Dedifferentiated amniotic fluid mesenchymal stem cell (primary cell): ENCODE data around the gene PTN.
"Not testable (repeated sequence)": the region's sequence is repeated elsewhere in the genome, so short reads cannot be mapped to it uniquely, and the experiment has no call there.

Experiments used
- DNase-seq: peaks from one replicate; pipeline ENCODE4 v3.0.0-alpha.2; 2016; ENCODE audit errors: extremely low spot score

PTN gene

DNA sequence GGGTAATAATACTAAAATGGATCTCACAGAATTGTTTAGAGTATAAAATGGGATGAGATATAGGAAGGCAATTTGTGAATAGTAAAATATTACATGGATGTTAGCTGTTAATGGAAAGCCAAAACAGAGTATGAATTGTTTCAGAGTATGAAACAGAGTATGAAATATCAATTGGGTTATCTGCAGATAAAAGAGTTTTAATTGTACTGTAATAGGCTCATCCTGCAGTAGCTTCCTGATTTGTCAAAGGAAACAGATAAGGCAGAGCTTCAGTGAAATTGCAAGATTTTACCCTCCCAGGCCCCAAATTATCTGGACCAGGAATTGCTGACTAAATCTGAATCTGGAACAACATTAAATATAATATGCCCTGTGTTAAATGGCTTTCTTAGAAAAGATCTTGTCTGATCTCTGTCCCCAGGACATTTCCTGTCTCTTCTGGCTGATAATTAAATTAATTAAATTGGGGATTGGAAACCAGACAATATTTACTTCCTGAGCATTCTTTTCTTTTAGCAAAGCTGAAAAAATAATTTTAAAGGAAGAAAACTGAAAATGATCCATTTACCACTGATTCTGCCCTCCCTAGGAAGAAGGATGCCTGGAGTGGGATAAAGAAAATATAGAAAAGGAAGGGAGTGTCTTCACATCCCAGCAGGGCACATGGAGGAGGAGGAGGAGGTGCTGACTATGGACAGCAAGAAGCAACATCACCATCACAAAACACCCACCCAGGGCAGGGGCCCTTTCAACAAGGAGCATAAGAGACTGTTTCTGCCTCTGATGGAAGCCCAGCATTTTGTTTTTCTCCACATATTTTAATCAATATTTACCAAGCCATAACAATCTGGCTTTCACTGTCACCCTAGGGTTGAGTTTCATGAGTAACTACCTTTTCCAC lies 18.5 kb downstream of the PTN start:
- DNase-seq: no peak

DNA sequence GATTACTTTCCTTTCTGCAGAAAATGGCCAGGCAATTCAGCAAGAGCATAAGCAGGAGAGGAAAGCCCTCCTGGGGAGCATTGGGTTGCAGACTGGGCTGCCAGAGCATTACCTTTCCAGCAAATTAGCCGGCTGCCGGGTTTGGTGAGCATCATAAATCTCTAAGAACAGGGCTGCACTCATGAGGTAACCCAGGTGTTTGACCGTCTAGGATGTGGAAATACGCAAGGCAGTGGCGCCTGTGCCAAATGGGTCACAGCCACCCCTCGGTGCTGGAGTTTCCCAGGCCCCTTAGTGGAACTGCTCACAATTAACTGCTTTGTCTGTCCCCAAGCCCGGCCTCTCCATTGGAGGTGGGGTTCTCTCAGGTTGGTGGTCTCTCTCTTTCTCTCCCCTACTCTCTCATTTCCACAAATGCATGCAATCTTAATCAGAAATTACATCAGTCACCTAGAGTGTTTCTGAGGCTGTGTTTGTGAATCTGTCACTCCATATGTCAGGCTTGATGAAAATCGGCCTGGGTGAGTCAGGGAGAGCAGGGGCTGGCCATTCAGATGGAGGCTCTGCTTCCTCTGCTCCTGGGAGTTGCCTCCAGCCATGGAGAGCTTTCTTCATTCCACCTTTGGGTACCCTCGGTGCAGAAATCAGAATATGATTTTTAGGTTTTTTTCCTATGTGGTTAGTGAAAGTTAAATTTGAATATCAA lies 26.7 kb downstream of the PTN start:
- DNase-seq: no peak

DNA sequence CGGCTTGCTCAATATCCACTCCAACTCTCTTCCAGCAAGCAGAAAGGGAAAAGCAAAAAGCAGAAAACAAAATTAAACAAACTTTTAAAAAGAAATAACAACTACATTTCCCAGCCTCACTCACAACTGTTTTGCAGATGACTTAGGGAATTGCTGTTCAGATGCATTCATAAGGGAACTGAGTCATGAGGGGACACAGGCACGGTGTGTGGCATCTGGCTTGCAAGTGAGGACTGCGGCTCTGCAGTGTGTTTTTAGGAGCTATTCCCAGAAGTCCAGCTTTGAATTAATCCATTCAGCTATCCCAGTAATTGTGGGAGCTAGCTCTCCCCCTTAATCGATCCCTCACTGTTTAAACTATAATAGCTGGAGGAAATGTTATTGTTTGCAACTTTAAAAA lies 30.3 kb downstream of the PTN start:
- no peak for DNase-seq

DNA sequence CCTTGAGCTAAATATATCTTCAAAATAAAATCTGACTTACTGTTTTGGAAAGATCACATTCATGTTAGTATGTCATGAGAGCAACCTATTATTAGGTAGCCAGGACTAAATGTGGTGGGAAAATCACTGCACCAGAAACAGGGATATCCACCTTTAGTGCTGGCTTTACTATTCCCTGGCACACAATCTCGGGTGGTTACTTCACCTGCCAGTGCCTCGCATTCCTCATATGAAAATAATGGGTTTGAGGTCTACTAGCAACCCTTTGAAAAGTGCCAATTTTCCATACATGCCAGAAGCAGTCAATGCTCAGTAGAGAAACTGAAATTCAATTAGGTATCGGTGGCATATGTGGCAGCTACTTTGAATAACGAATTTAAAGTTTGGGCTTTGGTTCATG lies 36.8 kb downstream of the PTN start:
- no peak for DNase-seq

DNA sequence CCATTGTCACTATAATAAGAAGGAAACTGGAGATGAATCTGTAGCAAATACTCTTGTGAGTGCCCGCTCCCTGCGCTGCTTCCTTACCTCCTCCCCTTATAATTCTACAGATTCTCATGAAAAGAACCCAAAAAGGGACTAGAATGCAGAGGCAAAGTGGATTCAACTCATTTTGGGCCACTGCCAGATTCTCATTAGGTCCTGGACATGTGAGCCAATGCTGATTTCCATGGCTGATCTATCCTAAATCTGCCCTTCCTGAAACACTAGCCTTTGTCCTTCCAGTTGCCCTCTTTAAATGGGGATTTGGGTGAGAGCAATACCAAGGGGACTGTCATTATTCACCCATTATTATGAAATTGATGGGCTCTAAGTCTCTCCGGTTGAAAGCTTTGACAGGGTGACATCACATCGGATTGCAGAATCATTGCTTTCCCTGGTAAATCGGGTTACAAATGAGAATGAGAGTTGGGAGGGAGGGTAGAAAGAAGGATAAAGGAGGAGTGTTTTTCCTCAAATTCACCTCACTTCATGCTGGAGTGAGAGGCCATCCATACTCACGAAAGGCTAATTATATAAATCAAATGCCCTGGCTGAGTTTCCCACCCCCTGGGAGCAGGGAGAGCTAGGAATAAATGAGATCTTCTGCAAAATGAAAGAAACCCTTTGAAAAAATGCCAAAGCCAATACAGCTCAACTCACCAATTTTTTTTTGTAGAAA lies 37.5 kb downstream of the PTN start:
- no peak for DNase-seq

DNA sequence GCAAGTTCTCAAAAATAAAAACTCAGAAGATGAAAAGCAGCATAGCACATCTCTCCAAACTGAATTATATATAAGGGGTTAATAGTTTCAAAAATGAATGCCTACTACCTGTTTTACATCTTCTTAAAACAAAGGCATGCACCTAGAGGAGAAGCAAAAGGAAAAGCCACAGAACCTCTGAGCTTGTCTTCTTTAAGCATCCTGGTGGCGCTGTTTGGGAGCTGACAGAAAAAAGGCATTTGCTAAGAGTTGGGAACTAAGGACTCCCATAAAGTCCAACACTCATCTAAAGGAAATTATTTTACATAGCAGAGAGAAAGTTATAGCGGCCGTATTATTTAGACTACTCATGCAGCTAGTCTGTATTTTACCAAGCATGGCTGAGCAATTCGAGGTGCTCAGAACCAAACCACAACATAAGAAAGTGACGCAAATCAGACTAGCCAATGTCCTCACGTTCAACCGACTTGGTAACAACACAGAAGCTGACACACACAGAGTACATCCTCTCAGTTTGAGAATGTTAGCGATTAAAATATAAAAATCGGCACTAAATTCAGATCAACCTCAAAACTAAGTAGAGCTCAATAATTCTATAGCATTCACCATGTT lies 38.8 kb downstream of the PTN start:
- no peak for DNase-seq

DNA sequence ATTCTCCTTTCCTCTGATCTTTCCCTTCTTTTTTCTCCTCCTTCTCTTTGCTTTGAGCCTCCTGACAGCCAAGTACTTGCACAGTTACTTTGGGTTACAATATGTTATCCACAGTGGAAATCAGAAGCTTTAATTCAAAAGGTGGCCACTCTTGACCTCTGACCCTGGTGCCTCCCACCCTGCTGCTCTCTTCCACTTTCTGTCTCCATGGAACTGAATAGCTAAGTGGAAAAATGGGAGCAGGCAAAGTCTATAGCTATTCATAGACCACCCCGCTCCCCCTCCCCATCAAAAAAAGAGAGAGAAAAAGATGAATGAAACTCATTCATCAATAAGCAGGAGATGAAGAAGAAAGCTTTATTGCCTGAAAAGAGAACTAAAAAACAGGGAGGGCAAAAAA lies 39.4 kb downstream of the PTN start:
- no peak for DNase-seq

DNA sequence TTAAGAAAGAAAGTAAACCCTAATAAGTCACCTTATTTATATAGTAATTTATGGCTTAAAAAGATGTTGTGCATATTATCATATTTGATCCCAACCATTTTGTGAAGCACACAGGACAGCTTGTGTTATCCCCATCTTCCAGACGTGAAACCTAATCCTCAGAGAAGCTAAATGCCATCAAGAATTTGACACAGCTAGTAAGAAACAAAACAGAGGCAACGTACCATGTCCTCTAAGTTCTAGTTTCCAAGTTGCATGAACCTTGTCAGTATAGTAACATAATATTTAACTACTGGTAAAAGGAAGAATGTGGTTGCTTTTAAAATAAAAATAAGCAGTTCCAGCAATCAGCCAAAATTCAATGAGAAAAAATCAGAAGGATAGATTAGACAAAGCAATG lies 41.5 kb downstream of the PTN start:
- DNase-seq: no peak

DNA sequence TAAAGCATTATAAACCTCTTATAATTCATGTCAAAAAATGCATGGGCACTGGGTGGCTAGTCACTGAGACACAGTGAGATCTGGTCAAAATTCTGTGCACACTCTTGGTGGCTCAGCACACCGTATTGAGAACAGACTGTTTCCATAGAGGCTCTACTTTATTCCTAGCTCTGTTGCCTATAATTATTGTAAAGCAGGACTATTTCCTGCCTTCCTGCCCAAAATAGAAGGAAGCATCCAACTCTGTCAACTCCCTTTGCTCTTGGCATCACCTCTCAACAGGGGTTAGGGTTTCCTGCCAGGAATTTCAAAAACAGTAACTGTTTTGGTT lies 45.1 kb downstream of the PTN start:
- DNase-seq: no peak

DNA sequence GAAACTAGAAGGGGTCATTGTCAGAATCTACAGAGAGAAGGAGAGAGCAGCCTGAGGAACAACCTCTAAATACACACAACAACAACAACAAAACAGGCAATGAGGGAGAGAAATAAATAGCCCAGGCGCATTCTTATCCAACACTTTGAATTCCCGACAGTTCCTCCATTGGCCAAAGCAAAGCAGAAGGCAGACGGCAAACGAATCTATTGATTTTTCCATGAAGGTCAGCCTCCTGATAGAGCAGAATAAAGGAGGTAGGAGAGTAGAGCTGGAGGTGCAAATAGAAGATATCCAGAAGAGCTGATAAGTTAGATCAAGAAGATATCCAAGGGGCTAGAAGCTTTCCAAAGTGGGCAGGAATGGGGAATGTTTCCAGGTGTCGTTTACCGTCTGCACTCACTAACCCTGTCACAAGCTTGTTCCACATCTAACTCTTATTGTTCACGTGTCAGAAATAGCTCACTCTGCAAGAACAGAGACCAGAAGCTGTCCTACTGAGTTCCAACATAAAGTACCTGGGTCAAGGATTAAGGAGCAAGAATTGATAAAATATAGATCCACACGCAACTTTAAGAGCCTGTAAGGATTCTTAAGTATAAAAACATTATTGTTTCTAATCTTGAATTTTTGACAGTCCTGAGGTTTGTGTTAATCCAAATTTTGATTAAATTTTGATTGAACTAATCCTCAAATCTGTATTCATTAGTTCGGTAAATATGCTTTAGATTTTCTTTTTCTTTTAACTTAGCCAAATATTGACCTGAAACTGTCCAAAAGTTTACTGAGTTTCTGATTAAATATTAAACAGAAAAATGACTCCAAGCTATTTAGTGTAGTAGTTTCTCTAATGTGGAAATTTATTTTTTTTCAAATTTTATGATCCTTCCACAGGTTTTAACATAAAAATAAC lies 45.7 kb downstream of the PTN start:
- no peak for DNase-seq

DNA sequence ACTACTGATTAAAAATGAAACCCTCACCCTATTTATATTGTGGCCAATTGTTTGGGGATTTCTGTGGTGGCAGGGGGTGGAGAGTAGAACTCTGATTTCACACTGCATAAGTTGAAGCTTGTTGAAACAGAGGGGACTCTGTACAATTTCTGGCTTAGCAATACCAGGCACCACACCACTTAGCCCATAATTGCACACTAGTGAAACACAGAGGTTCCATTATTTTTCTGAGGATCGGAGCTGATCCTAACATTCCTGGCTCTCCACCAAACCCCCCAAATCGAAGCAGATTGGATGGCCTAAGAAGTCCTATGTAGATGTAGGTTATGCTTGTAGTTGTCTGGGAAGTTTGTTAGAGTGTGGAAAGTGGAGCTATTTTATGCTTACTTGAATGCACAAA lies 47.0 kb downstream of the PTN start:
- DNase-seq: no peak

DNA sequence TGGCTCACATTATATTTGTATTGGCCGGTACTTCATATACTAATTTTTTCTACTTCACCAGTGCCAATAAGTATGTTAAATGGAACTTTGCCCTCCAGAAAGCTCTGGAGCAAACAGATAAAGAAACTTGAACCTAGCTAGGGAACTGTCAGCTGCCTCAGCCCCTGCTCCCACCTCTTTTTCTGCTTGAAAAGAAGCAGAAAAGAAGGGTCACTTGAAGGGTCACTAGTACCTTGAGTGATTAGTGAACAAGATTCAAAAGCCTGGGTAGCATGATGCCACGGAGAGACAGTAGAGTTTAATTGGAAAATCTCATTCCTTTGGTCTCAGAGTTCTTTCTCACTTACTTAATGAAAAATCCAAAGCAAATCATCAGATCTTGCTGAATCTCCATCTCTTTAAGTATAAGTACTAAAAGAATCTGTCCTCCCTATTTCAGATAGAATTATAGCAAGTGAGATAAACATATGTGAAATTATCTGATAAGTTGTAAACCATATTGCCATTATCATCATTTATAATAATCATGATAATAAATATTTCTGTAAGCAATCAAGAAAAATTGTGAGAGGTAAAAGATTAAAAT lies 47.7 kb downstream of the PTN start:
- DNase-seq: no peak

DNA sequence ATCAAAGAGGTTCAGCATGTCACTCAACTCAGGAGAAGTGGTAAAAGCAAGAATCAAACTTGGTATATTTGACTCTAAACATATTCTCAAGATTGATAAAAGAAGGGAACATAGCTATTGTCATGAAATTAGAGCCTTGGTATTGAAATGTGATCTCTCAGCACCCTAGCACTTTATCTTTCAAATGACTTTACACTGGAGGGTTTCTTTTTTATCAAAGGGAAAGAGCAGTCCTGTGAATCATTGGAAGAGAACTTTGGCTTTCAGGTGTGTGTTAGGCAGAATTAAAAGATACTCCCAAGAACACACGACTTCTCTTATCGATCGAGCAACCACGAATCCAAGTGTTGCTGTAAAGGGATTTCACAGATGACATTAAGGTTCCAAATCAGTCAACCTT lies 54.4 kb downstream of the PTN start:
- no peak for DNase-seq

DNA sequence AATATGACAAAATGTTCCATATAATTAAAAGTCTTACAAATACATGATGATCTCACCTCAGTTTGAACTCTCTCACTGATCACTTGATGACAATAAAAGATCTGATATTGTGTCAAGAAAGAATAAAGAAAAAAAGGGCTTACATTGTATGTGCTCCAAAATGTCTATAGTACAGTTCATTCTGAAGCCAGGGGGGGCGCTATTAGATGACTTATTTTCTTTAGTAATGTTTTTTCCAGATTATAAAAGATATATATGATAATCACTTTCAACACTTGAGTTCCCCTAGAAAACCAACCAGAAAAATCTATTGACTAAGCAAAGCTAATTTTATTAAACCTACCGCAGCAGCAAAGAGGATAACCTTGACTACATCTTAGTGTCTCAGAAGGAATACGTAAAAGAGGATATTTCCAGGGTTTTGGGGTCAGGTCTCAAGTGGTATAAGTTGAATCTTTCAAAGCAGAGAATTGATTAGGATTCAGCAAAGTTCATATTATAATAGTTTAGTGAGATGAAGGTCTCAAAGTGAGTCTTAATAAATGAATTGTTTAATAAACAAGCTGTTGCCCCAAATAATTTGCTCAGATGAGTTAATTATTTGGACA lies 55.8 kb downstream of the PTN start:
- no peak for DNase-seq

DNA sequence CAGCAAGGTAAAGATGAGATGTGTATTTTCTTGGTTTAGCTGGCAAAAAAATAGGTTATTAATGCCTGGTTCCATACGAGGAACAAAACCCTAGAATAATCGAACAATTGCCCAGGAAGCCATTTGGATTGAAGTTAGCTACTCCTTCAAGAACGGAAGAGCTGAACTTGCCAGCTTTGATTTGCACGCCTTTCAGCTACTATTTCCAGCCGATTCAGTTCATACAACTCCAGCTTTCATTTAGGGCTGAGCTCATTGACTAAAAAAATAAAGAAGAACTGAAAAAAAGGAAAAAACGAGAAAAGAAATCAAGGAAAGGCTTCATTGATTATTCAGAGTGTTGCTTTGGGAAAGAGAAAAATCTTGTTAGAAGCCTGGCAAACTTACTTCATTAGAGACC lies 60.4 kb downstream of the PTN start:
- DNase-seq: no peak

DNA sequence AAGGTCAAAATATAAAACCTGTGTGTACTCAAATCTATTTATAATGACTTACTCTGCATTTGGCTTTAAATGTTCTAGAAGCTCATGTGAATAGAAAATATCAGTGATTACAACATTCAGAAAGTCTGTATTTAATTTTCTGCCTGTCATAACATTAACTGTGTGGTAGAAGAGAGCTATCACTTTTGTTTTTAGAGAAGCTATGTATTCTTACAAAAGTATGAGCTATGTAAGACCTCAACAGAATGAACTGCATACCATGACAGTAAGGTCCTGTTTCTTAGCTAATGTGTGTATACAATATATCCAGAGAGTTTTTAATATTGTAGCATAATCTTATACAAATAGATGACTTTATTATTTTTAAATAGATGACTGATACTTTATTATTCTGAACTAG lies 61.5 kb downstream of the PTN start:
- DNase-seq: peak; percentile 17

DNA sequence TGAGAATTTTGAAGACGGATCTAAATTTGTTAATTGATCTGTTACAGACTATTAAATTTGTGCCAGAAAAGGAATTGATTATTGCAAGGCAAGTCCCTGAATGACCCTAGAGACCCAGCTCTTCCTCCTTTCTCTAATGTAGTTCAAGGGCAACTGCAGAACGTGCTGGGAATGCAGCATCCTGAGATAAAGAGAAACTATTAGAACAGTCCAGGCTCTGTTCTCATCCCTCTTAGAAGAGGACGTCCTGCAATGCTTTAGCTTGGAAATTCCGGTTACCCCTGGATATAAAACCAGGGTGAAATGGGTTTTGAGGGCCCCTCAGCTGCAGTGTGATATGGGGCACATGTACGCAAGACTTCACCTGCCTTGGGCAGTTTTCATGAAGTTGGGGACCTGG lies 67.3 kb downstream of the PTN start:
- DNase-seq: no peak

DNA sequence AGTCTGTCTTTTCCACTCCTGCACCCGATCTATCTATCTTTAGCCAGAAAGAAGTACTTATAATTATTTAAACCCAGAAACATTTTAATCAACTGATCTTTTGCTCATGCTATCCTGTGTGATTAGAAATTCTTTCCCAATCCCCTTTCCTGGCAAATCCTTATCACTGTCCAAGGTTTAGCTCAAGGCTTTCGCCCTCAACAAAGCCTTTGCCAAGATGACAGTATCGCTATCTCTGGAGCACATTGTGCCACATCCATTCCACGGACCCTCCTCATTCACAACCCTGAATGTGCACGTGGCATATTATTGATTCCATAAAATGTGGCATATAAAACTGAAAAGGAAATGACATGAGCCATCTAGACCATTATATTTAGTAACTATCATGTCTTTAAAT lies 71.3 kb downstream of the PTN start:
- no peak for DNase-seq

DNA sequence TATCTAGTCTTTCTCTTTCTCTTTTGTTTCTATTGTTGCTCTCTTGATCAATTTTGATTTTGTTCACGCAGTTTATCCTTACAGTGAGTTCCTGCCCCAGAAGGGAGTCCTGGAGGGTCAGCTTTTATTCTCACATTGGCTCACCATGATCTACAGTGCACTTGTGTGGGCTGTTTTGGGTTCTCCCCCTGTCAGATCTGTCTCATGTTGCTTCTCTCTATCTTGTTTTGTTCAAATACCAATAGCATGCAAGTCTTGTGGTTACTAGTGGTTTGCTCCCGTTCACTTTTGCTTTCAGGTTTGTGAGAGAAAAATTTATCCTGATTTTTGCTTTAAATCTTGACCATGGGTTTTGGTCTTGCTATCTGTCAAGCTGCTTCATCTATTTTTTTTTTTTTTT lies 74.3 kb downstream of the PTN start:
- DNase-seq: no peak

DNA sequence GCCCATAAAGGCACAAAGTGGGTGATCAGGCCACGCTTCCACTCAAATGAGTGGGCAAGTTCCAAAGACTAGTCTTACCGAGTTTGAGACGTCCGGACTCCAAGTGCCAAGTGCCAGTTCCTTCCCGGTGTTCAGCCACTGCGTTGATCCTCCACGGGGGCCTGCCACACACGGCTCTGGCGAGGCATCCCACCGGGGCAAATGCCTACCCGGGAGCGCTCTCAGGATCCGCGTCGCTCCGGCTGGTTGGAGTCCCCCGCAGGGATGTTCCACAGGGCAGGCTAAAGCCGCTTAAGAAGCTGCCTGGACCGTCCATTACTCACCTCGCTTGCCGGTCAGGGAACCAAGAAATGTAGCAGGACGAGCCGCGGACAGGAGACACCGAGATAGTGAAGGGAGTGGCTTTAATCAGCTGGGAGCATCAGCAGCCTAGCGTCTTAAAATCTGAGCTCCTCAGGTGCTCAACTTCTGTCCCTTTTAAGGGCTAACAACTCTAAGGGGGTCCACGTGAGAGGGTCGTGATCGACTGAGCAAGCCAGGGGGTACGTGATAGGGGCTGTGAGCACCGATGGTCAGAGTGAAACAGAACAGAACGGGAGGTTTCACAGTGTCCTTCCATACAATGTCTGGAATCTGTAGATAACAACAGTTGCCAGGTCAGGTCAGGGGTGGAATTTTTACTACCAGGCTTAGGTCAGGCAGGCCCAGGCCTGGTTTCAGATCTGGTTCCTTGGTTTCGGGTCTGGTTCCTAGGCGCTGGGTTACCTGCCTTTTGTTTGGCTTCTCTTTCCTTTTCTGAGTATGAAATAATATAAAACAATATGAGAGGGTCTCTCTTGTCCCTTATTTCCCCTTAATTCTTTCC lies 75.3 kb downstream of the PTN start:
- DNase-seq: not testable (repeated sequence)
